Measurements from ENCODE around the gene CLEC5A. TPM values are rescaled to one million over a fixed set of nuclear protein-coding genes. Genes with fewer than 3 reads are reported as not detected.

Gene CLEC5A
- total and polyA plus RNA-seq, 2 experiments from 2014 or later, result not detected

- Histone ChIP-seq H3K4me2 (no peak overlapping the region), H3K4me3 (no peak overlapping the region), H3K4me1 (ENCODE audit: insufficient read depth) (no peaks in the 10 kb centered on the region), H3K27me3 (no peaks in the 10 kb centered on the region), H3K79me2 (no peaks in the 10 kb centered on the region), H3K27ac (no peak overlapping the region), H3K36me3 (replicated peaks; ENCODE audit: insufficient read depth, low read depth) (no peaks in the 10 kb centered on the region), H4K20me1 (ENCODE audit: insufficient read depth, poor library complexity, severe bottlenecking) (no peaks in the 10 kb centered on the region), H3K9me2 (replicated peaks; ENCODE audit: insufficient read depth) (no peaks in the 10 kb centered on the region), H2AFZ (no peak overlapping the region), H3K9me3 (ENCODE audit: low read depth) (no peaks in the 10 kb centered on the region)
- DNase-seq (ENCODE audit: low spot score), result no peak
- TF ChIP-seq EZH2 (IDR thresholded peaks at IDR 0.05; ENCODE audit: borderline replicate concordance), result no peak
- TF ChIP-seq CTCF (IDR thresholded peaks at IDR 0.05; ENCODE audit: poor library complexity), result no peak
- TF ChIP-seq EZH2phosphoT487 (IDR thresholded peaks at IDR 0.05; ENCODE audit: low read depth, severe bottlenecking, unreplicated experiment), result no peak
- WGBS (ENCODE audit: low lambda C conversion rate, missing lambda C conversion rate), result 63% methylated on average over 5 of the region's 5 CpGs
These were observed 65.8 kb downstream of the CLEC5A start for GRCh38 chr7:141880960-141881359.

GRCh38 chr7:141877365-141877764 is 69.4 kb downstream of the CLEC5A start:
- H4K20me1 ChIP-seq (ENCODE audit: insufficient read depth, poor library complexity, severe bottlenecking), result no peaks in the 10 kb centered on the region
- H3K9me3 ChIP-seq (ENCODE audit: low read depth), result no peaks in the 10 kb centered on the region
- H3K27ac ChIP-seq, result no peak overlapping the region
- 99% methylated on average over 3 of the region's 3 CpGs for WGBS (ENCODE audit: low lambda C conversion rate, missing lambda C conversion rate)
- DNase-seq (ENCODE audit: low spot score), result no peak
- H3K27me3 ChIP-seq, result no peaks in the 10 kb centered on the region
- no peak for TF ChIP-seq CTCF (IDR thresholded peaks at IDR 0.05; ENCODE audit: poor library complexity)
- TF ChIP-seq EZH2phosphoT487 (IDR thresholded peaks at IDR 0.05; ENCODE audit: low read depth, severe bottlenecking, unreplicated experiment), result no peak
- no peak for TF ChIP-seq EZH2 (IDR thresholded peaks at IDR 0.05; ENCODE audit: borderline replicate concordance)
- no peak overlapping the region for H2AFZ ChIP-seq
- H3K79me2 ChIP-seq, result no peaks in the 10 kb centered on the region
- H3K36me3 ChIP-seq (replicated peaks; ENCODE audit: insufficient read depth, low read depth), result no peaks in the 10 kb centered on the region
- H3K4me2 ChIP-seq, result no peak overlapping the region
- H3K4me3 ChIP-seq, result no peak overlapping the region
- no peaks in the 10 kb centered on the region for H3K4me1 ChIP-seq (ENCODE audit: insufficient read depth)
- no peaks in the 10 kb centered on the region for H3K9me2 ChIP-seq (replicated peaks; ENCODE audit: insufficient read depth)

Other genes starting within 250 kb of the CLEC5A start
- gene DENND11, start 244.8 kb downstream of the CLEC5A start, total RNA-seq, result 29.1 and 29.5 TPM in 2 replicates
- 4.0 and 5.6 TPM in 2 replicates for gene DENND11, start 244.8 kb downstream of the CLEC5A start, polyA plus RNA-seq
- gene WEE2, start 238.6 kb downstream of the CLEC5A start, total RNA-seq, result 3.6 and 3.7 TPM in 2 replicates
- 0.60 and 0.89 TPM in 2 replicates for gene WEE2, start 238.6 kb downstream of the CLEC5A start, polyA plus RNA-seq
- 153 and 186 TPM in 2 replicates for gene SSBP1, start 208.6 kb downstream of the CLEC5A start, total RNA-seq
- 212 and 220 TPM in 2 replicates for gene SSBP1, start 208.6 kb downstream of the CLEC5A start, polyA plus RNA-seq
- 0.87 and 1.3 TPM in 2 replicates for gene TAS2R3, start 182.9 kb downstream of the CLEC5A start, total RNA-seq
- not detected in 2 replicates for gene TAS2R3, start 182.9 kb downstream of the CLEC5A start, polyA plus RNA-seq
- gene TAS2R4, start 170.3 kb downstream of the CLEC5A start, total RNA-seq, result 1.9 and 2.6 TPM in 2 replicates
- gene TAS2R4, start 170.3 kb downstream of the CLEC5A start, polyA plus RNA-seq, result not detected in 2 replicates
- gene TAS2R5, start 156.8 kb downstream of the CLEC5A start, total RNA-seq, result 4.4 and 5.1 TPM in 2 replicates
- 1.5 and 1.6 TPM in 2 replicates for gene TAS2R5, start 156.8 kb downstream of the CLEC5A start, polyA plus RNA-seq
- gene PRSS37, start 105.5 kb downstream of the CLEC5A start, total RNA-seq, result not detected in 2 replicates
- 0.13 TPM in 1 of 2 replicates, not detected in the other for gene PRSS37, start 105.5 kb downstream of the CLEC5A start, polyA plus RNA-seq
- gene OR9A4, start 30.6 kb downstream of the CLEC5A start, total RNA-seq, result not detected in 2 replicates
- not detected in 2 replicates for gene OR9A4, start 30.6 kb downstream of the CLEC5A start, polyA plus RNA-seq
- not detected in 2 replicates for gene TAS2R38, start 26.8 kb upstream of the CLEC5A start, total RNA-seq
- gene TAS2R38, start 26.8 kb upstream of the CLEC5A start, polyA plus RNA-seq, result not detected in 2 replicates
- gene MGAM, start 48.9 kb upstream of the CLEC5A start, total RNA-seq, result 2.5 and 2.7 TPM in 2 replicates
- 0.89 and 1.0 TPM in 2 replicates for gene MGAM, start 48.9 kb upstream of the CLEC5A start, polyA plus RNA-seq
- 3.8 and 4.1 TPM in 2 replicates for gene MGAM2, start 164.7 kb upstream of the CLEC5A start, total RNA-seq
- gene MGAM2, start 164.7 kb upstream of the CLEC5A start, polyA plus RNA-seq, result 0.23 and 1.6 TPM in 2 replicates